HUDEP-2 (cell line): ENCODE results near the gene TSPO.
A peak's percentile ranks its signal among the peaks of the same experiment; 100 is the strongest.

Source experiments
- DNase-seq, 76 experiments: peaks; one replicate each; lab custom pipeline; 2025; ENCODE audit not compliant: unreplicated experiment in 76 of 76; lab: John Stamatoyannopoulos, UW

The TSPO gene

DNA sequence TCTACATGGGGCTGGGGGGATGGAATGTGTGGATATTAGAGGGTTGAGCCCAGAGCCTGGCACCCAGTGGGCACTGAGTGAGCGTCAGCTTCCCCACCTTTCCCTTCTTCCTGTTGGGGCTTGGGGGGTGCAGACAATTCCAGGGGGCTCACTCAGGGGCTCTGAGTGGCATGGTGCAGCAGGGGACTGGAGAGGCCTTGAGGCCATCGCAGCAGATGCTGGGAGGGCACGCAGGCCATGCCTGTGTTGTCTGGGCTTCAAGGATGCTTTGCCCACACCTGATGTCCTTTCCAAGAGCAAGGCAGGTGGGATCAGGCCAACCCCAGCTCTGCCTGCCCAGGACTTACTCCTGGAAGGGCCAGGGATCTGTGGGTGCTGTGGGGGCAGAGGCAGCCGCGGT is 46.8 kb downstream of the TSPO start:
- no peak for DNase-seq

- DNase-seq = no peak
These were observed 47.6 kb downstream of the TSPO start for GRCh38 chr22:43198936-43199335.

GRCh38 chr22:43199541-43199940 is 48.2 kb downstream of the TSPO start:
- DNase-seq = no peak

DNA sequence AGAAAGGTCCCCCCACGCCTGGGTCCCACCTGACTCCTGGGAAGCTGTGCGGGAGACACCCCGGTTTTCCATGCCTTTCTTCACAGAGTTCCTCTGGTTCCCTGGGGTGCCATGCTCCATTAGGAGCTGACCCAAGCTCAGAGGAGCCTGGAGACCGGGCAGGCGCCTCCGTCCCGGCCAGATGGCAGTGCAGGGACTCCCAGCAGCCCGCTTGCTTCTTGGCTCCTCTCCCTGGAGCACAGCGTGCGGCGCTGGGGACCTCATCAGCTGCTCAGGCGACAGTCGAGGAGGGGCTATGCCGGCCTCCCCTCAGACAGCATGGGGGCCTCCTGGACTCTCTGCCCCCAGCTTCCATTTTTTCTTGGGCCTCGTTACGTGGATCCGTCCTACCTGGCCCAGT is 48.7 kb downstream of the TSPO start:
- DNase-seq = no peak

GRCh38 chr22:43200555-43200954 is 49.2 kb downstream of the TSPO start:
- DNase-seq = no peak

GRCh38 chr22:43201486-43202219 is 50.3 kb downstream of the TSPO start:
- DNase-seq = no peak

DNA sequence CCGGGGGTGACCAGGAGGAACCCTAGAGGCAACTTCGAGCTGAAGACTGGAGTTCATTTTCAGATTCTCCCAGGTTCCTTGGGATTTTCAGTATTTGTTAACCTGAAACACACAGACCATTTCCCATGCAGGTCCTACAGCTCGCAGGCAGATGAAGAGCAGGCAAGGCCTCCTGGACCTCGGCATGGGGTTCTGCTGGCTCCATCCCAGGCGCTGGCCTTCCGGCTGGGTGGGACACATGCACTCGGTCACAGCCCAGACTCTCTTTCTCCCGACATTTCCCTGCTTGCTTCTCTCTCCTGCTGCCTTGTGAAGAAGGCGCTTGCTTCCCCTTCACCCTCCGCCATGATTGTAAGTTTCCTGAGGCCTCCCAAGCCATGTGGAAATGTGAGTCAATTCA is 51.0 kb downstream of the TSPO start:
- no peak for DNase-seq

DNA sequence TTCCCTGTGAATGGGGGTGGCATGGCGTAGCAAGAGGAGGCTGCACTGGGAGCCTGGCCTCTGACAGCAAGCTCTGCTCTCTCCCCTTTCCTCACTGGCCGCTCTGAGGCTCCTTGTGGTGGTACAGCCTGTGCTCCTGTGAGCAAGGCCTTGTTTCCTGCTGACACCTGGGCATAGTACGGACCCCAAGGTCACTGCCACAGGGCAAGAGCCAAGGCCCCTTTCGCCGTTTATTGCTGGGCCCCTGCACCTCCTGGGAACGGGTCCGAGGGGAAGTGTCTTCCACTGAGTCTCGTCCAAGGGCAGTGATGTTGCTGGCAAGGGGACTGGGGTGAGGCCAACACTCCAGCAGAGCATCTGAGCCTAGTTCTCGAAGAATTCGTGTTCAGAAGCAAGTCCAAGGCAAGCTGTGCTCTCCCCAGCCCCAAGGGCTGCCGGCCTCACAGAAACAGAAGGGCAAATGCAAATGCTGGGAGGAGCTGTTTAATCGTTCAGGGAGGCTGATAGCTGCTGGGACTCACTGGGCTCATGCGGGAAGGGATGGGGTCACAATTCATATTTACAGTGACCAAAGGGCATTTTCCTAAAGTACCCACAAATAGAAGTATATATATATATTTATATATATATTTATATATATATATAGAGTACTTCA is 51.5 kb downstream of the TSPO start:
- DNase-seq = no peak

DNA sequence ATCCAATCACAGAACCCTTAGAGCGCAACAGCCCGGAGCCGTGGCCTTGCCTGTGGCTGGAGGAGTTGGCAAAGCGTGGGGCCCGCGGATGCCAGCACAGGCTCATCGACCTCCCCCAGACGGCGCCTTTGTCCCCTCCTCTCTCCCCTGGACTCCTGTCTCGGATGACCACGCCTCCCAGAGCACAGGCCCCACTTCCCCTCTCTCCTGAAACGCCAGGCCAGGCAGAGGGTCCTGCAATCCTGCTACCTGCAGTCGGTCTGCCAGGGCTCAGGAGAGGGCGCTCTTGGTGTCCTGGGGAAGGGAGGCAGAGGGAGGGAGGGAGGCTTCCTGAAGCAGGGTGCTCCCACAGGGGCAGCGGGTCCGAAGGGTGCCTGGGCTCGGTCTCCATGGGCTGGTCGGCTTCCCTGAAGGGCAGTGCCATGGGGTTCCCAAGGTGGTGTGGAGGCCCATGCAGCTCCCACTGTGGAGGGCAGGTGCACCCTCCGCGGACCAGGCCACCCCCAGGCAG is 52.2 kb downstream of the TSPO start:
- DNase-seq = no peak

DNA sequence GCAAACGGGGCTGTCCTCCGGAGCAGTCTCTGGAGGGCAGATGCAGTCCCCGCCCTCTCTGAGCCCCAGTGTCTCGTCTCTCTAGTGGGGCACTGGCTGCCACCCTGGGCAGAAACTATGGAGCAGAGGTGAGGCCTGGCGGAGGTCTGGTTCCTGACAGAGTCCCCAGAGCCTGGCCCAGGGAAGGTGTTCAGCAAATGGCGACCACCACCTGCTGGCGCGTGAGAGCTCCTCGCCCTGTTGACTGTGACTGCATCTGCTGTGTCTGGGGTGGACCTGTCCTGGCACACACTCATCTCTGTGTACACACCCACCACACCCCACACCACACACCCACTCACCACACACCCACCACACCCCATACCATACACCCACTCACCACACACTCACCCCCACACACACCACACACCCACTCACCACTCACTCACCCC is 53.9 kb downstream of the TSPO start:
- DNase-seq = peak in 43 of 76 experiments; percentile 12 to 66 (median 34)

GRCh38 chr22:43205748-43206508 is 54.6 kb downstream of the TSPO start:
- DNase-seq = peak in 8 of 76 experiments; percentile 8 to 34 (median 15)

DNA sequence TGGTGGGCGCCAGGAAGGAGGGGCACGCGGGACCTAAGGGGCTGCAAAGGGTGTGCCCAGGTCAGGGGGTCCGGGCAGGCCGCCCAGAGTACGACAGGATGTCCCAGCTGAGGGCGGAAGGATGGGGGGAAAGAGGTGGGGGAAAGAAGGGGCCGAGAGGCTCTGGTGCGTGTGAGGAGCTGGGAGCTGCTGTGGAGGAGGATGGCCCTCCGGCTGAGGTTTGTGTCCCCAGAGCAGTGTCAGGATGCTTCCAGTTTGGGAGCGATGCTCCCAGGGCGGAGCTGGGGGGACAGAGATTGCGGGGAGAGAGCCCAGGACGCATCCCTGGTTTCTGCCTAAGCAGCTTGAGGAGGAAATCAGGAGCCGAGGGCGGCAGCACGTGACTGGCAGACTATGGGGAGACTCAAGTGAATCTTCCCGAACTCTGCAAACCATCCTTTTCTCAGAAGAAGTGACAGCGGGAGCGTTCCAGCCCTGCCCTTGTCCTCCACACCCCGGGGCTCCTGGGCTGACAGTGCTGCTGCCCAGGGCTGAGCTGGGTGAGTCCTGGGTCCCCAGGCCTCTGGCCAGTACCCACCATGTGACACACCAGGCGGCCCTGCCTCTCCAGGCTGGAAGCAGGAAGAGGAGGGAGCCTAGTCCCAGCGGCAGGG is 55.3 kb downstream of the TSPO start:
- DNase-seq = no peak

DNA sequence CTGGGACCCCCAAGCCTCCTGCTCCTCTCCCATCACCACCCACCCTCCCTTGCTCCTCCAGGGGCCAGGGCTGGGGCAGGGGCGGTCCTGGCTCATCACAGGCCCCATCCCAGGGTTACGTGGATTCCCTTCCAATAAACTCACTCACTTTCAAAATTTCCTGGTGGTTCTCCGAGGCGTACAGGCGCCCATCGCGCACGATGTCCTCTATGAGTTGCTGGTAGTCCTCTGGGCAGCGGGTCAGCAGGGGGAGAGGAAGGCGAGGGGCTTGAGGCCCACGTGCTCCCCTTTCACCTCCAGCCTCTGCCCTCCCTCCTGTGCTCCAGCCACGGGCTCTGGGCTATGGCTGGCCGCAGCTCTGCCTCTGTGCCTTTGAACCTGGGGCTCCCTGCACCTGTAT is 56.0 kb downstream of the TSPO start:
- DNase-seq = no peak

- DNase-seq = no peak
These were observed 56.7 kb downstream of the TSPO start for GRCh38 chr22:43207849-43208702.

GRCh38 chr22:43208703-43209522 is 57.6 kb downstream of the TSPO start:
- DNase-seq = no peak

- DNase-seq = no peak
These were observed 58.1 kb downstream of the TSPO start for GRCh38 chr22:43209523-43209890.

DNA sequence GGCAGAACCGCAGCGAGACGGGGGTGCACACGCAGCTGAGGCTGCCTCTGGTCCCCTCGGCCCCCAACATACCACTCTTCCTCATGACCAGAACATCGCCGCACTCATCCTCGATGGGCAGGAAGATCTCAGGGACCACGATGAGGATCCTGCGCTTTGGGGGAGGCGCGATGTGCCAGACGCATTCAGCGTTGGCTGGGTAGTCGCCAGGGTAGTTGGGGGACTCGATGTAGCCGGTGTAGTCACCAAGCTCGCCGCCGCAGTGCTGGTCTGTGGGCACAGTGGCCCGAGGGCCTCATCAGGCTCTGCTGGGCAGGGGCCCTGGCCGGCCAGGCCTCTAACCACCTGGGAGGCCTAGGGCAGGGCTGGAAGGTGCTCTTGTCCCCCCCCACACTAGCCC is 58.6 kb downstream of the TSPO start:
- no peak for DNase-seq

GRCh38 chr22:43210631-43211515 is 59.5 kb downstream of the TSPO start:
- no peak for DNase-seq
